ENCODE results near the gene CD33.
"Not testable (repeated sequence)": the region's sequence is repeated elsewhere in the genome, so short reads cannot be mapped to it uniquely, and the experiment has no call there.

CD33 gene

DNA sequence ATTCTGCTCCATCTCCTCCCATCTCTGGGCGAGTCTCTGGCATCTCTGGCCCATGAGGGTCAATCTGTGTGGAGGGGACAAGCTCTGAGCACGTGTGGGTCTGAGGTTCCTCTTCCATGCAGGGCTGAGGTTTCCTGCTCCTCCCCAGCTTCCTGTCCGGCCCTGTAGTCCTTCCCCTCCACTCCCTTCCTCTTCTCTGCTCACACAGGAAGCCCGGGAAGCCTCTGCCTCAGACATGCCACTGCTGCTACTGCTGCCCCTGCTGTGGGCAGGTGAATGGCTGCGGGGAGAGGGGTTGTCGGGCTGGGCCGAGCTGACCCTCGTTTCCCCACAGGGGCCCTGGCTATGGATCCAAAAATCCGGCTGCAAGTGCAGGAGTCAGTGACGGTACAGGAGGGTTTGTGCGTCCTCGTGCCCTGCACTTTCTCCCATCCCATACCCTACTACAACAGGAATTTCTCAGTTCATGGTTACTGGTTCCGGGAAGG is 14.0 kb upstream of the CD33 start:
- DNase-seq, result not testable (repeated sequence)

DNA sequence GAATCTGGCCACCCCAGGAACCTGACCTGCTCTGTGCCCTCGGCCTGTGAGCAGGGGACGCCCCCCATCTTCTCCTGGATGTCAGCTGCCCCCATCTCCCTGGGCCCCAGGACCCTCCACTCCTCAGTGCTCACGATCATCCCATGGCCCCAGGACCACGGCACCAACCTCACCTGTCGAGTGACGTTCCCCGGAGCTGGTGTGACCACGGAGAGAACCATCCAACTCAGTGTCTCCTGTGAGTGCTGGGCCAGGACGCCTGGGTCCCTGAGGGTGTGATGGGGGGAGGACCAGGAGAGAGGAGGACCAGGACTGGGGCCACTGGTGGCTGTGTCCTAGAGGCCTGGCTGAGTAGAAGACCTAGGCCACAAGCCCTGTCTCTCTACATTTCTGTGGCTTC is 13.0 kb upstream of the CD33 start:
- DNase-seq, result no peak

DNA sequence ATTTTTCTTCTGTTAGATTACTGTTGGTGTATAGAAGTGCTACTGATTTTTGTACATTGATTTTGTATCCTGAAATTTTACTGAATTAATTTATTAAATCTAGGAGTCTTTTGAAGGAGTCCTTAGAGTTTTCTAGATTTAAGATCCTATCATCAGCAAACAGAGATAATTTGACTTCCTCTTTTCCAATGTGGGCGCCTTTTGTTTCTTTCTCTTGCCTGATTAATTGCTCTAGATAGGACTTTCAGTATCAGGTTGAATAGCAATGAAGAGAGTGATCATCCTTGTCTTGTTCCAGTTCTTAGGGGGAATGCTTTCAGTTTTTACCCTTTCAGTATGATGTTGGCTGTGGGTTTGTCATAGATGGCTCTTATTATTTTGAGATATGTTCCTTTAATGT is 5.6 kb upstream of the CD33 start:
- no peak for DNase-seq

DNA sequence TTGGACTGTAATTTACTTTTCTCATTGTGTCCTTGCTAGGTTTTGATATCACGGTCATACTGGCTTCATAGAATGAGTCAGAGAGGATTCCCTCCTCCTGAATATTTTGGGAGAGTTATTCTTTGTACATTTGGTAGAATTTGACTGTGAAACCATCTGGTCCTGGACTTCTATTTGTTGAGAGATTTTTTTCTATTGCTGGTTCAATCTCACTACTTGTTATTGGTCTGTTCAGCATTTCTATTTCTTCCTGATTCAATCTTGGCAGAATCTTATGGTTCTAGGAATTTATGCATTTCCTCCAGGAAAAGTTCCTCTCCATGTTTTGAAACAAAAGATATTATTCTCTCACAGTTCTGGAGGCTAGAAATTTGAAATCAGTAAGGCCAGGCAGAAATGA is 4.9 kb upstream of the CD33 start:
- DNase-seq, result no peak

DNA sequence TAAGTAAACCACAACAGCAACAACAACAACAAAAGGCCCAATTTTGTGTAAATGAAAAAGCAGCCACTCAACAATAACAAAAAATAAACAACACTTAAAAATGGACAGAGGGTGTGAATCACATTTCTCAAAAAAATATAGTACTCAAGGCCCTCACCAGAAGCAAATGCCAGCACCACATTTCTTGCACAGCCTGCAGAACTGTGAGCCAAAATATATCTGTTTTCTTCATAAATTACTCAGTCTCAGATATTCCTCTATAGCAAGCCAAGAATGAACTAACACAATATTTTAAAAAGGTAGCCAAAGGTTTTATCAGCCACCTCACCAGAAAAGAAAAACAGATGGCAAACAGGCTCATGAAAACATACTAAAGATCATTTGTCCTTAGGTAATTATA is 3.9 kb upstream of the CD33 start:
- no peak for DNase-seq

DNA sequence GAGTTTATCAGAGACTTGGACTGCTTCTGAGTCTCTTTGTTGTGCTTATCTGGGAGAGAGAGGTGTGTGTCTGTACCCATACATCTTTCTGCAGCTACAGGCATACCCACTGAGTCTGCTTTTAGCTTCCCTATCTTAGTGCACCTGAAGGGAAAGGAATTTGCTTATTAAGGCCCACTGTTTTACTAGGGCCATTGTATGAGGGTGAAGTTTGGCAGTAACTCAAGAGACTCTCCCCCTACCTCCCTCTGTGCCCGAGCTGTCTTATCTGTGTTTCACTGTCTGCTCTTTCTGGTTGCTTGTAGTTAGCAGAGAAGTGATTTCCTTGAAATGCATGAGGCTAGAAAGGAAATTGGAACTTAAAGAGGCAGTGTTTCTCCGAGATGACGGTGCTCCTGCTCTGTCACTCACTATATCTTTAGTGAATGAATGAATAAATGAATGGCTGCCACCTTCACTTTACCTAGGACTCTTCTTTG is 678 bp upstream of the CD33 start:
- no peak for DNase-seq

DNA sequence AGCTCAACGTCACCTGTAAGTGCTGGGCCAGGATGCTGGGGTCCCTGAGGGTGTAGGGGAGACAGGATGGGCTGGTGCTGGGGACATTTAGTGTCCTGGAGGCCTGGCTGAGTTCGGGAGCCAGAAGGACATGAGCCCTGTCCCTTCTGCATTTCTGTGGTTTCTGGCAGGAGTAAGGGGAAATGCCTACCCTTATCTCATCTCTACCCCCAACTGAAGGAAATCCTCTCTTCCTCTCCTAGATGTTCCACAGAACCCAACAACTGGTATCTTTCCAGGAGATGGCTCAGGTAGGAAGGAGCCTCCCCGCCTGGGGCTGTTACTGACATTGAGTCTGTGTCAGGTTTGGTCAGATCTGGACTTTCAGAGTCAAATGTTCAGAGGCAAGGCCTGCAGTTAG is 1.2 kb downstream of the CD33 start:
- DNase-seq, result no peak

DNA sequence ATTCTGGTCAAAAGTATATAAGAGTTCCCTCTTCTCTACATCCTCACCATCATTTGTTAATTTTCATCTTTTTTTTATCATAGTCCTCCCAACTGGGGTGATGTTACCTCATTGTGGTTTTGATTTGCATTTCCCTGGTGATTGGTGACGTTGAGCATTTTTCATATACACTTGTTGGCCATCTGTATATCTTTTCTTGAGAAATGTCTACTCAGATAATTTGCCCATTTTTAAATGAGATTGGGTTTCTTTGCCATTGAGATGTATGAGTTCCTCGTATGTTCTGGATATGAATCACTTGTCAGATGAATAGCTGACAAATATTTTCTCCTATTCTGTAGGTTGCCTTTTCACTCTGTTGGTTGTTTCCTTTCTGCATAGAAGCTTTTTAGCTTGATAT is 2.4 kb downstream of the CD33 start:
- no peak for DNase-seq

DNA sequence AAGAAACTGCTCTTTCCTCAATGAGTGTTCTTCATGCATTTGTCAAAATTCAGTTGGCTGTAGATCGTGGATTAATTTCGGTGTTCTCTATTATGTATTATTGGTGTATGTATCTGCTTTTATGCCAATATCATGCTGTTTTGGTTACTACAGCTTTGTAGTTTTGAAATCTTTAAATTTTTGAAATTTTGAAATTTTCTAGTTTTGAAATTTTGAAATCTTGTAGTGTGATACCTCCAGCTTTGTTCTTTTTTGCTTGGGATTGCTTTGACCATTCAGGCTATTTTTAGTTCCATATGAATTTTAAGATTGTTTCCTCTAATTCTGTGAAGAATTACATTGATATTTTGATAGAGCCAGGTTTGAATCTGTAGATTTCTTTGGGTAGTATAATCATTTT is 3.1 kb downstream of the CD33 start:
- DNase-seq, result no peak

DNA sequence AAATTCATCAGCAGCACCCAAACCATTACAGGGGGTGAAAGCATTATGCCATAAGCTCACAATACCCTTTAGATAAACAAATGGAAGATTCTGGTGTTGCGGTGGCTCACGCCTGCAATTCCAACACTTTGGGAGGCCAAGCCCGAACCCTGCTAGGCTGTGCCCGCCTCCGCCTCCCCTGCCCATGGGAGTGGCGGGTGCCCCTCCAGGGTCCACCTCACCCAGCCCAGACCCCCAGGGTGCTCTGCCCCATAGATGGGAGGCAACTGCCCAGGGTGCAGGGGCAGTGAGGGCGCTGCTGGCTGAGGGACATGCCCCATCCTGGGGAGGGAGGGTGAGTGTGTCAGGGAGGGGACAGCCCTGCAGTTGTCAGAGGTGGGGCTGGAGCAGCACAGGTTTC is 16.0 kb downstream of the CD33 start:
- DNase-seq, result no peak

DNA sequence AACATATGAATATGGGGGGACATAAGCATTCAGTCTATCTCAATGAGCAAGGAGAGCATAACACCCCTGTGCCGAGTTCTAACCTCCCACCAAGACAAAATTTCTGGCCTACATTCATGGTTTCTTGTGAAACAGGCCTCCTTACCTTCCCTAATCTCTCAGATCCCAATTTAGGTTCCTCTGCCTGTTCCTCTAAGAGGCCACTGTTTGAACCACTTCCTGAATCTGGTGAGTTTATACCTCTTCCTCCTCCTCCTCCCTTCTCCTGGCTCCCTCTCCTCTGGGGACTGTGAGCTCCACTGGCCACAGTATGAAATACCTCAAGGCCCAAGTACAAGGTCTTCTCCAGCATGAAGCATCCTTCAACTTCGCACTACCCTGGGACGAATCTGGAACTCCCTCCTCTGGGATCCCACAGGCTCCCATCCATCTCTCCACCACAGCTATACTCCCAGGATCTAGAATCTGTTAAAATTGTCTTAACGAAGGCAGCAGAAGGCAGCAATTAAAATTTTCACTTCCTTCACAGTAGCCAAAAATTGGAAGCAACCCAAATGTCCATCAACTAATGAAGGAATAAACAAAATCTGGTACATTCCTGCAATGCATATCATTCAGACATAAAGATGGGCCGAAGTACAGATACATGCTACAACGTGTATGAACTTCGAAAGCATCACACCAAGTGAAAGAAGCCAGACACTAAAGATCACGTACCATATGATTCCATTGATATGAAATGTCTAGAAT is 18.2 kb downstream of the CD33 start:
- no peak for DNase-seq

DNA sequence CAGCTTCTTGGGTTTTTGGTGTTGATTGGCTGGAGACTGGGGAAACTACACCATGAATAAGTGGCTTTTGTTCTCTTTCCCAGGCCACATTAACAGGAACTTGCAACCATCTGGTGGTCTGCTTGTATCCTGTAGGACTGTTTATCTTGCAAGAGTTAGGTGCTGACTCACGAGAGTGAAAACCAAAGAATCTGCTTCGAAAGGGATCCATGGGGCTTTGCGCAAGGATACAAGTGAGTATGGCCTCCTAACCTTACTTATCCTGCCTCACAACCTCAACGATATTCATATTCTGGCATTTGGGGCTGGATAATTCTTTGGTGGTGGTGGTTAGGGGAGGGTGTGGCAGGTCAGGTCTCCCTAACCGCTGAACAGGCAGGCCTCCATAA is 21.3 kb downstream of the CD33 start:
- no peak for DNase-seq

DNA sequence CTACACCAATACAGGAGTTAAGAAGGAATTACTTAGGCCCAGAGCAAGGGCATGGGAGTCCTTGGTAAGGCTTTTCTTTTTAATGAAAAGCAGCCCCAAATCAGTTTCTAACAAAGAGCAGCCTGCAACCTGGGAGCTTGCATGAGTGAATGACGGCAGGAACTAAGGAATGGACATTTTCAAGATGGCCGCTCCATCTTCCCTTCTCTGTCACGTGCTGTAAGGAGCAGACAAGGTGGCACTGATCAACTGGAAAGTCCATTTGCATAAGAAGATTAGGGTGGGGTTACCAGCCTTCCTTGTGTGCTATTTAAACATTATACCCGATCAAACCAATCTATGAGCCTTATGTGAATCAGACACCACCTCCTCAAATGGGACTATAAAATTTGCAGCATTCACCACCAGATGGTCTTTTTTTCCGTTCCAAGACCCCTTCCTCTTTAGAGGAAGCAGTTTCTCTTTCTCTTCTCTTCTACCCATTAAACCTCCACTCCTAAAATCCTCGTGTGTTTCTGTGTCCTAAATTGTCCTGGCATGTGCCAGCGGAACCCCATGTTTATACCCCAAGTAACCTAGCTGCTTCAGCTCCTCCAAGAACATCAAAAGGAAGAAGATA is 23.2 kb downstream of the CD33 start:
- DNase-seq, result no peak

DNA sequence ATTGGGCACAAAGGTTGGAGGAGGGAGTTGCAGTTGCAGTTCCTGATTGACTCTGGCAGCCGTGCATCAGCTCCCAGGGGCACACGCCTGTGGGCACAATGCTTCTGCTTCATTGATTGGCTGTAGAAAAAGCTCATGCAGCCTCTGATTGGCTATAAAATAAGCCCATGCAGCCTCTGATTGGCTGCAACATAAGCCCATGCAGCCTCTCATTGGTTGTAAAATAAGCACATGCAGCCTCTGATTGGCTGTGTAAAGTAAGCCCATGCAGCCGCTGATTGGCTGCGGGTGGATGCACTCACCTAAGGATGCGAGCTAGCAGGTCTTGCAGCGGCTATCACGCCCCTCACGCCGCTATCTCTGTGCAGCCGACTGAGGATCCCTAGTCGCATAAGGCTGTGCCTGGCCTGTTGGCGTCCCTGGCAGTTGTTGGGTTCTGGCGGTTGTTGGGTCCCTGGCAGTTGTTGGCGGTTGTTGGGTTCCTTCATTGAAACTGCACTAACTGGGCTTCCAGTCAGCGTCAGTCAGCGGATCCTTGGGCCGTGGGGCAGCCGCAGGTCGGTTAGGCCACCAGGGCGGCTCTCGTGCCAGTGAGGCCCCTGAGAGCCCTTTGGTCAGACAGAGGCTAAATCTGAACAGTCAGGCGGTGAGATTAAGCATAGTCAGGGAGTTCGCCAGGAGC is 26.0 kb downstream of the CD33 start, which contains the start of gene SIGLECL1:
Gene SIGLECL1 (plus strand): TSS at position 295 of the 682 bp plus-strand sequence. CDS start 12,993 bp downstream, outside the sequence.
- DNase-seq, result no peak

DNA sequence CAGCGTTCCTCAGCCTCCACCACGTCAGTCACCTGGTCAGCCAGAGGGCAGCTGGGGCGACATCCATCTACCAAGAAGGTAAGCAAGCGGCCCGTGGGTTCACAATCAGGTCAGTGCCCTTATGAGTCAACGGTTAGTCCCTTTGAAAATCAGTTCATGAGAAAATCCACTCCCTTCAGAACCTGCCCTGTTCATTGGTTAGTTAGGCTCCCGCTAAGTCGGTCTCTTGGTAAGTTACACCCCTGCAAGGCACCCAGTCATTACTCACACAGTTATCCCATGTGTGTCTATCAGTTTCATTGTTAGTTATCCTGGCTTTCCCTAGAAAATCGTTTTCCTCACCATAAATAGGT is 26.6 kb downstream of the CD33 start:
- no peak for DNase-seq

DNA sequence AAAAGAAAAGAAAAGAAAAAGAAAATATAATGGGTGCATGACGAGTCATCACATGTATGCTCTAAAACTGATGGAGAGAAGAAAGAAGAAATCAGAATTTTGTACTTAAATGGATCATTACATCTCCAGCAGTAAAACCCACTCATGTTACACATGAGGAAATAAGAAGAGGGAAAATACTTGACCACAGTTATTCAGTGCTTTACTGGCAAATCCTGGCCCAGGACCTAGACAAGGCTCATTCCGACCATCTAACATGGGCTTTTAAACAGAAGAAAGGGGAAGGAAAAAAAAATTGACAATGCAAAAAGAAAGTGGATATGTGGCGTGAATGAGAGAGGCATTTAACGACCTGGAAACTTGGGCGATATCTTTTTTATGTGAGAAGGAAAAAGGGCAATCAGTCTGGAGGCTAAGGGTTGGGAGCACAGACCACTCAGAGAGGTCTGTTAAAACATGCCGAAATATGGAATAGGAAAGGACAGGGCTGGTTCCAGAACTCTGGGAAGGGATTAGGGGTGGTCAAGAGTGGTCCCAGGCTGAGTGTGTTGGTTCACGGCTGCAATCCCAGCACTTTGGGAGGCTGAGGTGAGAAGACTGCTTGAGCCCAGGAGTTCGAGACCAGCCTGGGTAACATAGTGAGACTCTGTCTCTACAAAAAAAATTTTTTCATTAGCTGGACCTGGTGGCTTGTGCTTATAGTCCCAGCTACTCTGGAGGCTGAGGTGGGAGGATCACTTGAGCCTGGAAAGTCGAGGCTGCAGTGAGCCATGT is 27.6 kb downstream of the CD33 start:
- DNase-seq, result no peak

DNA sequence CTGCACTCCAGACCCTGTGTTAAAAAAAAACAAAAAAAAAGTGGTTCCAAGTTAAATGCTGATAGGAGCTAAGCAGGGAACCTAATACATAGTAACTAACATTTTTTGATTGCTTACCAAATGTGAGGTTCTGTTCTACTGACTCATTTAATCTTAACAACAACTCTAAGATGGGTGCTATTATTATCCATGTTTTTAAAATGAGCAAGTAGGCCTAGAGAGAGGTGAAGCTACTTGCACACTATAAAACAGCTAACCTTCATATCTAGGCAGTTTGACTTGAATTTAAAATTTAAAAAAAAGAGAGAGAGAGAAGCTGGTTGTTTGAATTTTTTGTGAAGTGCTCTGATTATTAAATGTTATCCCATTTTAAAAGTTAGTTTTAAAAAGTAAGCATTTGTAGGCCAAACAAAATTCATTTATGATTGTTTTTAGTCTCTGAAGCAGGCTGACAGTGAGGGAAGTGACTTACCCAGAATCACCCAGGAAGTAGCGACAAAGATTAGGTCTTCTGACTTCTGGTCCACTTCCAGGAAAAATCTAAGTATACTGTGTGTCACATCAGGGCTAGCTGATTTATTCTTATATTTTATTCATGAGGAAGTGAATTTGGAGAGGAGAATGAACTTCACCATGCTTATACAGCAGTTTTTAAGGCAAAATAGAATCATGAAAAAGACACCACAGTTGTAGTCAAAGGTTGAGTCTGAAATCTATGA is 28.4 kb downstream of the CD33 start:
- no peak for DNase-seq

DNA sequence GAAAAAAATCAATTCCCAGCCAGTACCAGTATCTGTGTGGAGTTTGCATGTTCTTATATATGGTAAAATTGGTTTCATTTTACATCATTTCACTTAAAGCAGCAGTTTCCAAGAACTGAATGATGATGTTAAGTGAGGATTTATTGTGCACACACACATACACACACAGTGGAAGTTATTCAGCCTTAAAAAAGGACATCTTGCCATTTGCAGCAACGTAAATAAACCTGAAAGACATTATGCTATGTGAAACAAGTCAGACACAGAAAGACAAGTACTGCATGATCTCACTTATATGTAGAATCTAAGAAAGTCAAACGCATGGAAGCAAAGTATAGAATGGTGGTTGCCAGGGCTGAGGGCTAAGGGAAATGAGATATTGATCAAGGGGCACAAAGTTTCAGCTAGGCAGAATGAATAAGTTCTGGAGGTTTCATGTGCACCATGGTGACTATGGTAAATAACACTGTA is 31.3 kb downstream of the CD33 start:
- DNase-seq, result no peak

DNA sequence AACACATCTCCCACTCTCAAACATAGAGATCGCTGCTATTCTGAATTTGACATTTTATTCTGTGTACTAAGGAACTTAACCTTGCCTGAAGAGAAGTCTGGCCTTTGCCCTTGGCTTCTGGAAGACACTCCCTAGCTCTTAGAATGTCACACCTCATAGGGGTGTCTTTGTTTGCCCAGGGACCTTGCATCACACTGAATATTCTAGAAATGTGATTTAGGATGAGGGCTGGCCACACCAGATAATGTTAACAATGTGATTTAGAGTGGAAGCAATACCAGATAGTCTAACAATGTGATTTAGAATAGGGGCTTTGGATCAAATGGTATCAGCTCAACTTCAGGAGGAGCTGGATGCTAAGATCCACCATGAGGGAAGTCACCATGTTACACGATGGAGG is 32.6 kb downstream of the CD33 start:
- no peak for DNase-seq

DNA sequence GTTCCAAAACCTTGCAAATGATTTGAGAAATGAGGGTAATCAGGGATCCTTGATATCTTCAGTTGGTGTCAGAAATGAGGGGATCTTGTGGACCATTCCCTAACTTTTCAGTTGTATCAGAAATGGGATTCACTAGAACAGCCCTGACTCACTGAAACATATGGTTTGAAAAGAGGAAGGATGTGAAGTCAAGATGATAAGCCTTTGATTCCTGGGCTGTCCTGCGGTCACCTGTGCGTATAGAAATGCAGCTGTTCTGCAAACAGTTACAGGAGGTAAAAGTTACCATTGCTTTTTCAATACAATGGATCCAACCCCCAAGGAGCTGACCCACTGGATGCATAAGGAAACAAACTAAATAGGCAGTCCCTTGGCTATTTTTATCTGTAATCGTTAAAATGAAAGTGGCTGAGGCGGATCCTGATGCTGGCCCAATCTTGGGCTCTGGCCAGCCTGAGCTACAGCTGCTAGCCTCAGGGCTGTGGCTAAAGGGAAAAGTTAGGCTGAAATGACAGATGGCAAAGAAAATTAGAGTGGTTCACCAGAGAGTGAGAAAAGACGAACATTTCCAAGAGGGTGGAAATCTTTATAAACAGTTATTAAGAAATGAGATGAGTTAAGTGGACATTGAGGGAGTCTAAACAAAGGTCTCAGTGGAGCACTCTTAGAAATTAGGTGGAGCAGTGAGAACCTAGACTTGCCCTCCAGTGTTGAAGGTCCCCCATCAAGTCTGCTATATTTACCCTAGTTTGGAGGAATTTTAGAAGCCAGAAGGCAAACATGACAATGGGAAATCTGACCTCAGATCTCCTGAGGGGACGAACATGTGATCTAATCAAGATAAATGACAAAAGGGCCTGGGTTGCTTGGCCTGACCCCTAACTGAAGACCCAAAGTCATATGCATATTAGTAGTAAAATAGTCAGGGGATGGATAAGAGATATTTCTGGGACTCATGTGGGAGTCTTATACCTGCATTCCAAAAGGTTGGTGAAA is 33.6 kb downstream of the CD33 start:
- DNase-seq, result no peak
